Neural progenitor cell (in vitro differentiated cells): ENCODE measurements around the gene SIRT6. TPM values are rescaled to one million over a fixed set of nuclear protein-coding genes. Genes with fewer than 3 reads are reported as not detected.

Source experiments
- DNase-seq: peaks from one replicate; pipeline ENCODE4 v3.0.0-alpha.2; 2016; ENCODE audit warnings: low spot score
- H2AFZ ChIP-seq: fragments of 200-600 bp; sonication (generic); replicated peaks from 2 replicates; pipeline ENCODE4 v1.6.1; 2016; ENCODE audit warnings: antibody characterized with exemption
- H3F3A ChIP-seq: fragments of 200-600 bp; sonication (generic); 2 replicates; pipeline ENCODE4 v1.6.1; 2016; ENCODE audit warnings: antibody characterized with exemption, low read depth
- H3K27ac ChIP-seq: fragments of 200-600 bp; sonication (generic); 2 replicates; pipeline ENCODE4 v1.5.1; 2016; ENCODE audit warnings: mild to moderate bottlenecking
- H3K27me3 ChIP-seq: fragments of 200-600 bp; sonication (generic); 2 replicates; pipeline ENCODE4 v1.6.1; 2016; ENCODE audit warnings: mild to moderate bottlenecking, moderate library complexity
- H3K36me3 ChIP-seq: fragments of 200-600 bp; sonication (generic); 2 replicates; pipeline ENCODE4 v1.5.1; 2016
- H3K4me1 ChIP-seq: fragments of 200-600 bp; sonication (generic); 2 replicates; pipeline ENCODE4 v1.6.1; 2016; ENCODE audit warnings: mixed run types
- H3K4me2 ChIP-seq: fragments of 200-600 bp; sonication (generic); 2 replicates; pipeline ENCODE4 v1.6.1; 2016
- H3K4me3 ChIP-seq: fragments of 200-600 bp; sonication (generic); 2 replicates; pipeline ENCODE4 v1.5.1; 2016
- H3K79me2 ChIP-seq: fragments of 200-600 bp; sonication (generic); 2 replicates; pipeline ENCODE4 v1.6.1; 2016; ENCODE audit warnings: low read depth
- H3K9ac ChIP-seq: fragments of 200-600 bp; sonication (generic); 2 replicates; pipeline ENCODE4 v1.6.1; 2016
- H3K9me3 ChIP-seq: fragments of 200-600 bp; sonication (generic); 2 replicates; pipeline ENCODE4 v1.5.1; 2016; ENCODE audit warnings: low read depth
- H4K20me1 ChIP-seq: fragments of 200-600 bp; sonication (generic); 2 replicates; pipeline ENCODE4 v1.6.1; 2016; ENCODE audit warnings: low read depth
- H3K27ac Mint-ChIP-seq: 3 replicates; pipeline ENCODE4 v1.8.0; 2021; ENCODE audit warnings: mixed read lengths
- H3K27me3 Mint-ChIP-seq: 2 replicates; pipeline ENCODE4 v1.8.0; 2022; ENCODE audit warnings: low read depth, mild to moderate bottlenecking, inconsistent platforms, moderate library complexity, mixed read lengths; ENCODE audit not compliant: insufficient read depth
- H3K36me3 Mint-ChIP-seq: 3 replicates; pipeline ENCODE4 v1.8.0; 2021; ENCODE audit warnings: mixed read lengths
- H3K4me1 Mint-ChIP-seq: 3 replicates; pipeline ENCODE4 v1.8.0; 2021; ENCODE audit warnings: mixed read lengths
- H3K4me3 Mint-ChIP-seq: 3 replicates; pipeline ENCODE4 v1.8.0; 2021; ENCODE audit warnings: mild to moderate bottlenecking, moderate library complexity, mixed read lengths
- H3K9me3 Mint-ChIP-seq: 3 replicates; pipeline ENCODE4 v1.8.0; 2020; ENCODE audit warnings: mixed read lengths
- EZH2 ChIP-seq: fragments of 200-600 bp; sonication (generic); IDR thresholded peaks from 2 replicates; pipeline ENCODE4 v1.6.1; 2017; ENCODE audit warnings: antibody characterized with exemption, mild to moderate bottlenecking, moderate library complexity
- EZH2phosphoT487 ChIP-seq: fragments of 200-600 bp; sonication (generic); IDR thresholded peaks from 2 replicates; pipeline ENCODE4 v1.6.1; 2017; ENCODE audit warnings: antibody characterized with exemption
- total RNA-seq: library from RNA; depleted of rRNA; stranded (reverse); fragments of >200 nt; gene quantifications from 2 replicates; pipeline ENCODE4 v1.2.3, GENCODE V29; 2015; ENCODE audit warnings: low replicate concordance
- TF ChIP-seq, protein P1 (sequence below): fragments of 200-600 bp; sonication (generic); IDR thresholded peaks from 2 replicates; pipeline ENCODE4 v1.5.1; 2017; ENCODE audit warnings: antibody characterized with exemption, mild to moderate bottlenecking

SIRT6 gene
- total RNA-seq, 1 donor from 2014 or later, result 20.1 TPM

DNA sequence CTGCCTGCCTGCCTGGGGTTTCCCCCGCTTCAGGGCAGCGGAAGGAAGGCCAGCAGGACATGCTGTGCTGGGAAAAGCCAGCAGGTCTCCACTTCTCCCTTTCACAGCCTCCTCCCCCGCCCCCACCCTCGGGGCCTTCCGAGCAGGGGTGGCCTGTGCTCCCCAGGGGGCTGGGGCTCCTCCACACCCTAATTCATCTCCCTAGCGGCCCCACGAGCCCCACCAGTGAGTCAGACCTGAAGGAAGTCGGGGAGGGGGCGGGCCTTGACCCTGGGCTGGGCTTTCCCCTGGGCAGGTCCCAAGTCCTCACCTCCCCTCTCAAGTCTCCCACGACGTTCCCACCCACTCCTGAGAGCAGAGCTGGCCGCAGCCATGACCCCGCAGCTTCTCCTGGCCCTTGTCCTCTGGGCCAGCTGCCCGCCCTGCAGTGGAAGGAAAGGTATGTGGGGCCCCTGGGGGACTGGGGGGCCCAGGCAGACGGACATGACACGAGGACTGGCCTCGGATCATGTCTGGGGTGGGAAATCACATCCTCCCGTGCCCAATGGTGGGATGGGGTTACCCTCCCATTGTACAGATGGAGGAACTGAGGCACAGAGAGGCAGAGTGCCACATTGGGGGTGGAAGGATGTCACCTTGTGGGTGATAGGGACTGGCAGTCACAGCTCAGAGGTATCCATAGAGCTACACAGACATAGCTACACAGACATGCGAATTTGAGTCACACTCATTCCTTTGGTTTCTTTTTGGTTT, 47.0 kb upstream of the SIRT6 start, which contains the start of gene EBI3:
EBI3 (plus strand) TSS at position 345 of the 753 bp plus-strand sequence; CDS start at position 373, 28 bp downstream.
- H3K4me3 Mint-ChIP-seq, result no peak within 1 kb of the TSS
- Histone ChIP-seq H3K9me3 (no peaks in the 10 kb centered on the region), H3K27me3 (no peaks in the 10 kb centered on the region), H3K9ac (no peak within 1 kb of the TSS), H3K4me2 (no peak within 1 kb of the TSS), H2AFZ (no peak within 1 kb of the TSS), H3K4me3 (no peak within 1 kb of the TSS), H4K20me1 (no peaks in the 10 kb centered on the region), H3K36me3 (no peaks in the 10 kb centered on the region), H3K27ac (no peak within 1 kb of the TSS), H3K4me1 (no peaks in the 10 kb centered on the region), H3K79me2 (no peaks in the 10 kb centered on the region), H3F3A (peaks cover 5% of the 10 kb centered on the region)
- TF ChIP-seq EZH2phosphoT487, result no peak
- TF ChIP-seq, protein P1, sequence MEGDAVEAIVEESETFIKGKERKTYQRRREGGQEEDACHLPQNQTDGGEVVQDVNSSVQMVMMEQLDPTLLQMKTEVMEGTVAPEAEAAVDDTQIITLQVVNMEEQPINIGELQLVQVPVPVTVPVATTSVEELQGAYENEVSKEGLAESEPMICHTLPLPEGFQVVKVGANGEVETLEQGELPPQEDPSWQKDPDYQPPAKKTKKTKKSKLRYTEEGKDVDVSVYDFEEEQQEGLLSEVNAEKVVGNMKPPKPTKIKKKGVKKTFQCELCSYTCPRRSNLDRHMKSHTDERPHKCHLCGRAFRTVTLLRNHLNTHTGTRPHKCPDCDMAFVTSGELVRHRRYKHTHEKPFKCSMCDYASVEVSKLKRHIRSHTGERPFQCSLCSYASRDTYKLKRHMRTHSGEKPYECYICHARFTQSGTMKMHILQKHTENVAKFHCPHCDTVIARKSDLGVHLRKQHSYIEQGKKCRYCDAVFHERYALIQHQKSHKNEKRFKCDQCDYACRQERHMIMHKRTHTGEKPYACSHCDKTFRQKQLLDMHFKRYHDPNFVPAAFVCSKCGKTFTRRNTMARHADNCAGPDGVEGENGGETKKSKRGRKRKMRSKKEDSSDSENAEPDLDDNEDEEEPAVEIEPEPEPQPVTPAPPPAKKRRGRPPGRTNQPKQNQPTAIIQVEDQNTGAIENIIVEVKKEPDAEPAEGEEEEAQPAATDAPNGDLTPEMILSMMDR, result no peak
- no peak for TF ChIP-seq EZH2
- peaks cover 3% of the 10 kb centered on the region for H3K4me1 Mint-ChIP-seq
- no peak within 1 kb of the TSS for H3K27ac Mint-ChIP-seq
- H3K36me3 Mint-ChIP-seq, result no peaks in the 10 kb centered on the region
- peaks cover 11% of the 10 kb centered on the region for H3K27me3 Mint-ChIP-seq
- no peak for DNase-seq
- no peaks in the 10 kb centered on the region for H3K9me3 Mint-ChIP-seq

- H3K9me3 ChIP-seq, result no peaks in the 10 kb centered on the region
- H3K79me2 ChIP-seq, result no peaks in the 10 kb centered on the region
- no peaks in the 10 kb centered on the region for H3K9me3 Mint-ChIP-seq
- H3F3A ChIP-seq, result peaks cover 5% of the 10 kb centered on the region
- no peak overlapping the region for H3K4me3 ChIP-seq
- H3K9ac ChIP-seq, result no peak overlapping the region
- no peaks in the 10 kb centered on the region for H3K27me3 ChIP-seq
- H3K36me3 Mint-ChIP-seq, result no peaks in the 10 kb centered on the region
- no peak overlapping the region for H3K27ac Mint-ChIP-seq
- H3K4me3 Mint-ChIP-seq, result no peak overlapping the region
- no peak overlapping the region for H3K4me2 ChIP-seq
- no peaks in the 10 kb centered on the region for H4K20me1 ChIP-seq
- peaks cover 3% of the 10 kb centered on the region for H3K4me1 Mint-ChIP-seq
- H3K4me1 ChIP-seq, result no peaks in the 10 kb centered on the region
- H3K27me3 Mint-ChIP-seq, result peaks cover 11% of the 10 kb centered on the region
- H3K36me3 ChIP-seq, result no peaks in the 10 kb centered on the region
- TF ChIP-seq EZH2phosphoT487 (no peak), EZH2 (no peak)
- TF ChIP-seq, protein P1, result no peak
- DNase-seq, result no peak
- no peak overlapping the region for H2AFZ ChIP-seq
- no peak overlapping the region for H3K27ac ChIP-seq
These were observed 46.4 kb upstream of the SIRT6 start for GRCh38 chr19:4228765-4229178.

DNA sequence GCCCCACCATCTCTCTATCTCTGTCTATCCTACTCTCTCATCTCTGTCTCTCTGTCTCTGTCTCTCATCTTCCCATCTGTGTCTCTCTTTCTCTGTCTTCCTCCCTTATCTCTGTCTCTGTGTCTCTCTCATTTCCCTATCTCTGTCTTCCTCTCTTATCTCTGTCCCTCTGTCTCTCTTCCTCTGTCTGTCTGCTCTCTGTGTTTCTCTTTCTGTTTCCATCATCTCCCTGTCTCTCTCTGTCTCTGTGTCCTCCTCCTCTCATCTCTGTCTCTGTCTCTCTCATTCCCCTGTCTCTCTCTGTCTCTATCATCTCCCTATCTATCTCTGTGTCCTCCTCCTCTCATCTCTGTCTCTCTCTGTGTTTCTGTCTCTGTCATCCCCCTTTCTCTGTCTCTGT, 45.4 kb upstream of the SIRT6 start:
- H3K27ac Mint-ChIP-seq, result no peak overlapping the region
- Histone ChIP-seq H3K27me3 (no peaks in the 10 kb centered on the region), H3K4me3 (no peak overlapping the region), H3K4me2 (no peak overlapping the region), H2AFZ (no peak overlapping the region), H3K79me2 (no peaks in the 10 kb centered on the region), H3K4me1 (no peaks in the 10 kb centered on the region), H3K9ac (no peak overlapping the region), H3K9me3 (no peaks in the 10 kb centered on the region), H4K20me1 (no peaks in the 10 kb centered on the region), H3K27ac (no peak overlapping the region), H3K36me3 (no peaks in the 10 kb centered on the region), H3F3A (peaks cover 5% of the 10 kb centered on the region)
- peaks cover 5% of the 10 kb centered on the region for H3K27me3 Mint-ChIP-seq
- TF ChIP-seq EZH2, result no peak
- TF ChIP-seq, protein P1, result no peak
- no peak for TF ChIP-seq EZH2phosphoT487
- H3K9me3 Mint-ChIP-seq, result no peaks in the 10 kb centered on the region
- no peak for DNase-seq
- peaks cover 3% of the 10 kb centered on the region for H3K4me1 Mint-ChIP-seq
- no peak overlapping the region for H3K4me3 Mint-ChIP-seq
- H3K36me3 Mint-ChIP-seq, result no peaks in the 10 kb centered on the region
